CD4-positive, CD25-positive, alpha-beta regulatory T cell (primary cell): ENCODE results near the gene RPP25. TPM values are rescaled to one million over a fixed set of nuclear protein-coding genes. Genes with fewer than 3 reads are reported as not detected.

Experiments used
- ATAC-seq, 2 donors: fragments of 150-1000 bp; cut with Tn5 transposase; one replicate each; pipeline ENCODE4 v1.10.0; 2021; ENCODE audit warnings: low read depth in 2 of 2, moderate number of reproducible peaks in 2 of 2, moderate library complexity in 1 of 2
- DNase-seq, 3 donors: peaks; one replicate each; pipeline versions ENCODE4 v3.0.0 to v3.0.0-alpha.2; 2012 to 2022; ENCODE audit warnings: mixed read lengths in 1 of 3
- H3K27ac ChIP-seq: one replicate; pipeline ENCODE4 v1.7.0; 2013; ENCODE audit warnings: mild to moderate bottlenecking, low read length; ENCODE audit not compliant: insufficient read depth, poor library complexity, severe bottlenecking
- H3K27me3 ChIP-seq: one replicate; pipeline ENCODE4 v1.7.0; 2013; ENCODE audit warnings: low read length; ENCODE audit not compliant: control insufficient read depth, insufficient read depth
- H3K36me3 ChIP-seq: one replicate; pipeline ENCODE4 v1.7.0; 2013; ENCODE audit warnings: mild to moderate bottlenecking, low read length, moderate library complexity; ENCODE audit not compliant: control insufficient read depth, insufficient read depth
- H3K4me1 ChIP-seq: 2 replicates; pipeline ENCODE4 v1.7.0; 2013; ENCODE audit warnings: mild to moderate bottlenecking, low read length; ENCODE audit not compliant: insufficient read depth, control insufficient read depth, poor library complexity, severe bottlenecking
- H3K4me3 ChIP-seq: one replicate; pipeline ENCODE4 v1.7.0; 2013; ENCODE audit warnings: low read depth, mild to moderate bottlenecking, low read length, moderate library complexity
- H3K9me3 ChIP-seq, 2 experiments: 1 replicate in 1 of 2; 2 replicates in 1 of 2; pipeline ENCODE4 v1.7.0; 2013; ENCODE audit warnings: low read length in 2 of 2, mild to moderate bottlenecking in 1 of 2, moderate library complexity in 1 of 2; ENCODE audit not compliant: control insufficient read depth in 2 of 2
- H3K27ac Mint-ChIP-seq, 3 donors: one replicate each; pipeline ENCODE4 v1.8.0; 2020 to 2022; ENCODE audit warnings: mild to moderate bottlenecking in 3 of 3, mixed read lengths in 3 of 3, moderate library complexity in 2 of 3
- H3K27me3 Mint-ChIP-seq: one replicate; pipeline ENCODE4 v1.8.0; 2022; ENCODE audit warnings: mild to moderate bottlenecking, mixed read lengths
- H3K36me3 Mint-ChIP-seq: one replicate; pipeline ENCODE4 v1.8.0; 2020; ENCODE audit warnings: mixed read lengths
- H3K4me1 Mint-ChIP-seq, 4 donors: one replicate each; pipeline ENCODE4 v1.8.0; 2020 to 2022; ENCODE audit warnings: mixed read lengths in 4 of 4, mild to moderate bottlenecking in 1 of 4
- H3K4me3 Mint-ChIP-seq, 4 donors: one replicate each; pipeline ENCODE4 v1.8.0; 2020 to 2022; ENCODE audit warnings: mild to moderate bottlenecking in 4 of 4, mixed read lengths in 4 of 4, moderate library complexity in 3 of 4
- H3K9me3 Mint-ChIP-seq, 7 donors: one replicate each; pipeline ENCODE4 v1.8.0; 2020 to 2022; ENCODE audit warnings: mixed read lengths in 7 of 7, mild to moderate bottlenecking in 3 of 7, moderate library complexity in 2 of 7
- polyA plus RNA-seq, 4 donors: library from polyadenylated mRNA; unstranded; fragments of 300-500 nt; fragmentation: Illumina TruSeq; gene quantifications; one replicate each; pipeline ENCODE4 v1.2.3, GENCODE V29; 2021
- total RNA-seq: library from RNA; stranded (reverse); gene quantifications from one replicate; pipeline ENCODE4 v1.2.3, GENCODE V29; 2022

The RPP25 gene, protein sequence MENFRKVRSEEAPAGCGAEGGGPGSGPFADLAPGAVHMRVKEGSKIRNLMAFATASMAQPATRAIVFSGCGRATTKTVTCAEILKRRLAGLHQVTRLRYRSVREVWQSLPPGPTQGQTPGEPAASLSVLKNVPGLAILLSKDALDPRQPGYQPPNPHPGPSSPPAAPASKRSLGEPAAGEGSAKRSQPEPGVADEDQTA
- total RNA-seq (0.54 TPM), polyA plus RNA-seq (1 to 10 TPM; 1.6 to 4.6 (median 2.8) TPM)

DNA sequence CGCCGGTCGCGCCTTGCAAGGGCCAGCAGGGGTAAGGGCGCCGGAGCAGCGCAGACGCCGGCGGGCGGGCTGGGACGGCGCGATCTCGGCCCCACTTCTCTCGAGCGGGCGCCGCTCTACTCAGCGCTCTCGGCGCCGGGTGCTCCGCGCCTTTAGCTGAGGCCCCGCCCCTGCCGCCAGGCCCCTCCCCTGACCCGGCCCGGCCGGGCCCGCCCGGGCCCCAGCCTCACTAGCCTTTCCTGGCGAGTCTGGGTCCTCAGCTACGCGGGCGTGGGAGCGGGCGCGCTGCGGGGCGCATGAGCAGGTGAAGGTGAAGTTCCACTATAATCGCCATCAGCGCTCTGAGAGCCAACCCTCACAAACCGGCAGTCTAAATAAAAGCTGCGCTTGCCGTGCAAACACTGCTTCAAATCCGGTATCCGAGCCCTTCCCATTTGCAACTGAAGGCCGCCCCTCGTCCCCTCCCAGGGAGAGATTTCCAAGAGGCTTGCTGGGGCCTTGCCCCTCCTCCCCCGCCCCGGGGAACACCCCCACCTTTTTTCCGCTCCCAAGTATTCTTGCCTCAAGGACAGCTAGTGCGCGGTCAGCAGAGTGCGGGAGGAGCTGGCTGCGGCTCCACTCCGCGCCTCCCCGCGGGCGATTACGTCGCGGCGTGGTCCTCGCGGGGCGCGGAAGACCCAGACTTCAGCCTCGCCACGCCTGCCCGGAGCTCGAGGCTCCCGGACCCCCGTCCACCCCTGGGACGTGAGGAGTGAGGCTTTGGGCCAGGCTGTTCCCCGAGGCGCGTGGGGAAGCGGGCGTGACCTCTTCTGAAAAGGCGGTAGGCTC is at the start of gene RPP25:
Gene RPP25, minus strand, starts transcription at position 125 of the 828 bp plus-strand sequence. CDS start 189 bp downstream, outside the sequence.
- Histone ChIP-seq H3K4me1 (peaks cover 35% of the 10 kb centered on the region), H3K4me3 (peak within 1 kb of the TSS; percentile 35), H3K36me3 (no peaks in the 10 kb centered on the region), H3K9me3 (no peaks in the 10 kb centered on the region), H3K27ac (no peak within 1 kb of the TSS), H3K27me3 (peaks cover 12% of the 10 kb centered on the region)
- H3K27me3 Mint-ChIP-seq: peaks cover 51% of the 10 kb centered on the region
- H3K36me3 Mint-ChIP-seq: no peaks in the 10 kb centered on the region
- peaks cover 0 to 29% (median 7%) of the 10 kb centered on the region in 4 donors for H3K4me1 Mint-ChIP-seq
- peak within 1 kb of the TSS; percentile 79 to 86 (median 82) for H3K4me3 Mint-ChIP-seq
- DNase-seq: peak; percentile 47 to 74 (median 53)
- peaks cover 0 to 4% (median 0%) of the 10 kb centered on the region in 7 donors for H3K9me3 Mint-ChIP-seq
- ATAC-seq: peak; percentile 79 to 82
- peak within 1 kb of the TSS in 1 of 3 donors; percentile 26 for H3K27ac Mint-ChIP-seq

DNA sequence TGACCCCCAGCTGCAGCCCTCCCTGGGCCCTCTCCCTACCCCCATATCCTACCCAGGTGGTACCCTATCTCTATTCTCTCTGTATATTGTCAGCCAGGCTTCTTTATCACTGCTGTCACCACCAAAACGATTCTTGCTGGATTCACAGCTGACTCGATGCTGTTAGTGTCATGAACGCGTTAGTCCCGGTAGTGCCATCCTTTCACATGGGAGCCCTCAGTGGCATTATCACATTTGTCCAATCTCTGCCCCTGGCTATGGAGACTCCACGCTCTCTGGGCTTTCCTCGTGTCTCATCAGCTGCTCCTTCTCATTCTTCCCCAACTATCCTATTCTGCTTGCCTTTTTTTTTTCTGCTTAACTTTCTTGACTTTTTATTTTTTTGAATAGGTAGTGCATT is 45.8 kb upstream of the RPP25 start:
- peaks cover 0 to 9% (median 4%) of the 10 kb centered on the region in 4 donors for H3K4me1 Mint-ChIP-seq
- H3K9me3 Mint-ChIP-seq: peaks cover 0 to 2% (median 0%) of the 10 kb centered on the region in 7 donors
- H3K36me3 Mint-ChIP-seq: no peaks in the 10 kb centered on the region
- ATAC-seq (no peak), DNase-seq (no peak)
- no peaks in the 10 kb centered on the region for H3K36me3 ChIP-seq
- no peaks in the 10 kb centered on the region for H3K4me1 ChIP-seq
- no peaks in the 10 kb centered on the region for H3K9me3 ChIP-seq
- peaks cover 33% of the 10 kb centered on the region for H3K27me3 Mint-ChIP-seq
- H3K4me3 ChIP-seq: no peak overlapping the region
- no peak overlapping the region for H3K4me3 Mint-ChIP-seq
- H3K27ac Mint-ChIP-seq: no peak overlapping the region
- peaks cover 1% of the 10 kb centered on the region for H3K27me3 ChIP-seq
- H3K27ac ChIP-seq: no peak overlapping the region

DNA sequence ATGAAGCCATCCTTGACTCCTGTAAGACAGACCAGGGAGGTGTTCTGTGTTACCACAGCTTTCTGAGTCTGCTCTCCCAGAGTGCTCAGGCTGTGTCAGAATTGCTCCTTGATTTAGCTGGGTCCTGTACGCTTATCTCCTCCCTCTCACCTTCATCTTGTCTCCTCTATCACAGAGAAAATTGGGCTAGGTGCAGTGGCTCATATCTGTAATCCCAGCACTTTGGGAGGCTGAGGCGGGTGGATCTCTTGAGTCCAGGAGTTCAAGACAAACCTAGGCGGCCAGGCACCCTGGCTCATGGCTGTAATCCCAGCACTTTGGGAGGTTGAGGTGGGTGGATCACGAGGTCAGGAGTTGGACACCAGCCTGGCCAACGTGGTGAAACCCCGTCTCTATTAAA is 44.7 kb upstream of the RPP25 start:
- H3K36me3 Mint-ChIP-seq: no peaks in the 10 kb centered on the region
- Histone ChIP-seq H3K4me3 (no peak overlapping the region), H3K36me3 (no peaks in the 10 kb centered on the region), H3K27me3 (peaks cover 11% of the 10 kb centered on the region), H3K9me3 (no peaks in the 10 kb centered on the region), H3K27ac (no peak overlapping the region), H3K4me1 (peaks cover 2% of the 10 kb centered on the region)
- H3K4me3 Mint-ChIP-seq: no peak overlapping the region
- H3K9me3 Mint-ChIP-seq: peaks cover 0 to 4% (median 0%) of the 10 kb centered on the region in 7 donors
- no peak for ATAC-seq
- peak overlapping the region in 1 of 3 donors; percentile 5 for H3K27ac Mint-ChIP-seq
- peaks cover 0 to 13% (median 6%) of the 10 kb centered on the region in 4 donors for H3K4me1 Mint-ChIP-seq
- H3K27me3 Mint-ChIP-seq: peaks cover 40% of the 10 kb centered on the region
- no peak for DNase-seq

DNA sequence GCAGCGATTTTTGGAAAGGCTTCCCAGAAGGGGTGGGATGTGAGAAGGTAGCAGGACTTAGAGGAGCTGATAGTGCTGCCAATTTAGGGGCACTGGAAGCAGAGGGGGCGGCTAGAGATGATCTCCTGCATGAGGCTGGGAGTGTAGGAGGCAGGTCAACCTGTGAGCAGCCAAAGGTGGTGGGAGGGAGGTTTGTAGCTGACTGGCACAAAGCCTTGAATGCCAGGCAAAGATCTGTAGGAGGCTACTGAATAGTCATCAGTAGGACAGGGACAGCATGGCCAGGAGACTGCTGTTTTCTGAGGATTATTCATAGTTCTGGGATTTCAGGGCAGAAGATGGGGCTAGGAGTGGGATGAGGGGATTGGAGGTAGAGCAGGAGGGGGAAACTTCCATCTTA is 41.0 kb upstream of the RPP25 start:
- peaks cover 14% of the 10 kb centered on the region for H3K4me1 ChIP-seq
- Mint-ChIP-seq H3K36me3 (no peaks in the 10 kb centered on the region), H3K27me3 (peaks cover 38% of the 10 kb centered on the region), H3K9me3 (peaks cover 0 to 5% (median 0%) of the 10 kb centered on the region in 7 donors), H3K27ac (no peak overlapping the region), H3K4me1 (peaks cover 0 to 23% (median 13%) of the 10 kb centered on the region in 4 donors), H3K4me3 (peak overlapping the region in 2 of 4 donors; percentile 7 to 59)
- H3K27ac ChIP-seq: no peak overlapping the region
- peaks cover 14% of the 10 kb centered on the region for H3K27me3 ChIP-seq
- no peaks in the 10 kb centered on the region for H3K9me3 ChIP-seq
- H3K36me3 ChIP-seq: no peaks in the 10 kb centered on the region
- no peak for DNase-seq
- H3K4me3 ChIP-seq: no peak overlapping the region
- ATAC-seq: no peak

DNA sequence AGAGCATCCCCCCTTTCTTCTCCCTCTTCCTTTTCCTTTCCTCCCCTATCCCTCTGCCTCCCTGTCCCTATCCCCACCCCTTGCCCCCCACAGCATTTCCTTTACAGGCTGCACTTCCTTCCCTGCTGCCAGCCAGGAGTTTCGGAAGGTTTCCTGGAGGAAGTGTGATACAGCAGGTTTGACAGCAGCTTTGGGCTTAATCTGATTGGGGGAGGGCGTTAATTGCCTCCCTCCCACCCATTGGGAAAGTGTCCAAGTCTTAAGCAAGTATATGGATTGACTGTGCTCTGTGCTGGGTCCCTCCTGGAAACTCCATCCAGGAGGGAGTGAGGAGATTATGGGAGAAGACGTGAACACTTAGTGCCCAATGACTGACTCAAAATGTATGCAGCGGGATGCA is 40.6 kb upstream of the RPP25 start:
- H3K27me3 Mint-ChIP-seq: peaks cover 35% of the 10 kb centered on the region
- no peak overlapping the region for H3K27ac Mint-ChIP-seq
- peak overlapping the region in 3 of 4 donors; percentile 58 to 85 (median 82) for H3K4me3 Mint-ChIP-seq
- H3K9me3 Mint-ChIP-seq: peaks cover 0 to 5% (median 0%) of the 10 kb centered on the region in 7 donors
- DNase-seq (no peak), ATAC-seq (no peak)
- no peaks in the 10 kb centered on the region for H3K36me3 ChIP-seq
- H3K27me3 ChIP-seq: peaks cover 14% of the 10 kb centered on the region
- no peak overlapping the region for H3K27ac ChIP-seq
- peaks cover 14% of the 10 kb centered on the region for H3K4me1 ChIP-seq
- no peaks in the 10 kb centered on the region for H3K36me3 Mint-ChIP-seq
- no peak overlapping the region for H3K4me3 ChIP-seq
- H3K9me3 ChIP-seq: no peaks in the 10 kb centered on the region
- peaks cover 0 to 23% (median 13%) of the 10 kb centered on the region in 4 donors for H3K4me1 Mint-ChIP-seq

DNA sequence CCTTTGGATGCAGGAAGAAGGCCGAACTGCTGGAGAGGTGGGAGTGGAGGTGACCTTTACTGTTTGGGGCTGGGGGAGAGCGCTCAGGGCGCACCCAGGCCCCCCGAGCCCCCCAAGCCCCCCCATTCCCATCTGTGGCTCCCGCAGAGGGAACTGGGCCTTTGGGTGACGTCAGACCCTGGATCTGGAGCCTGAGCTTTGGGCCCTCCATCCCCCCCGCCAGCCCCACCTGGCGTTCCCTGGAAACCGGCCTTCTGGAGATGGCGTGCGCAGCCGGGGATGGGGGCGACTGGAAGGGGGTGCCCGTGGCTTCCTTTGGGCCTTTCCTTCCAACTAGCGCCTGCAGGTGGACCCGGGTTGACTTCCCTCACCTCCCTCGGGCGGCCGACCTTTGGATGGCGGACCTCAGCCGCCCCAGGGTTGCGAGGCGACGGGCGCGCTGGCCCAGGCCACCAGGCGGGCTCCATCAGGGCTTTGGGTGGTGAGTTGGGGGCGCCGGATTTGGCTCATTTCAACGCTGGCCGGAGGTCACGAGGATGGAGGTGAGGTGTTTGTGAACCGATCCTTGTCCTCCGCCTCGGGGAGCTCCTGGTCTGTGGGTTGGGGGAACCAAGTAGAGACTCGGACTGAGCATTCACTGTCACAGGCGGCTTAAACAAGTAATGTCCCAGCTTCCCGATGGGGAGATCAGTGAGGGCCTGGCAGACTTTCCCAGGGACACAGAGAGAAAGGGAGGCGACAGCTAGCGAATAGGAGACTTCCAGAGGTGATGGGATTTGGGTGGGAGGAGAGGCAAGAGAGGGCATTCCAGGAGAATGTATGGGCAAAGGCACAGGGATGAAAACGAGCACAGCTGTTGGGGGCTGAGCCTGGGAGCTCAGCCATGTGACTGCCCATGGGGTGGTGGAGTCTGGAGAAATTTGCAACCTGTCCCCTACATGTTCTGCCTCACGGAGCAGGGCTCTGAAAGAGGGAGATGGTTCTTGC is 39.5 kb upstream of the RPP25 start:
- Mint-ChIP-seq H3K4me3 (peak overlapping the region; percentile 82 to 92 (median 84)), H3K36me3 (no peaks in the 10 kb centered on the region), H3K27ac (peak overlapping the region in 1 of 3 donors; percentile 77), H3K4me1 (peaks cover 0 to 23% (median 13%) of the 10 kb centered on the region in 4 donors), H3K9me3 (peaks cover 0 to 5% (median 0%) of the 10 kb centered on the region in 7 donors), H3K27me3 (peaks cover 31% of the 10 kb centered on the region)
- Histone ChIP-seq H3K4me3 (peak overlapping the region; percentile 35), H3K4me1 (peaks cover 14% of the 10 kb centered on the region), H3K27me3 (peaks cover 14% of the 10 kb centered on the region), H3K27ac (no peak overlapping the region), H3K36me3 (no peaks in the 10 kb centered on the region), H3K9me3 (no peaks in the 10 kb centered on the region)
- no peak for ATAC-seq
- DNase-seq: no peak
